ENCODE data around the gene MRPS23. TPM values are rescaled to one million over a fixed set of nuclear protein-coding genes. Genes with fewer than 3 reads are reported as not detected.
A peak's percentile ranks its signal among the peaks of the same experiment; 100 is the strongest.

The MRPS23 gene
- polyA plus RNA-seq, 2 of the 4 experiments (the other 2 are of a cell fraction), result 110 to 153 TPM

DNA sequence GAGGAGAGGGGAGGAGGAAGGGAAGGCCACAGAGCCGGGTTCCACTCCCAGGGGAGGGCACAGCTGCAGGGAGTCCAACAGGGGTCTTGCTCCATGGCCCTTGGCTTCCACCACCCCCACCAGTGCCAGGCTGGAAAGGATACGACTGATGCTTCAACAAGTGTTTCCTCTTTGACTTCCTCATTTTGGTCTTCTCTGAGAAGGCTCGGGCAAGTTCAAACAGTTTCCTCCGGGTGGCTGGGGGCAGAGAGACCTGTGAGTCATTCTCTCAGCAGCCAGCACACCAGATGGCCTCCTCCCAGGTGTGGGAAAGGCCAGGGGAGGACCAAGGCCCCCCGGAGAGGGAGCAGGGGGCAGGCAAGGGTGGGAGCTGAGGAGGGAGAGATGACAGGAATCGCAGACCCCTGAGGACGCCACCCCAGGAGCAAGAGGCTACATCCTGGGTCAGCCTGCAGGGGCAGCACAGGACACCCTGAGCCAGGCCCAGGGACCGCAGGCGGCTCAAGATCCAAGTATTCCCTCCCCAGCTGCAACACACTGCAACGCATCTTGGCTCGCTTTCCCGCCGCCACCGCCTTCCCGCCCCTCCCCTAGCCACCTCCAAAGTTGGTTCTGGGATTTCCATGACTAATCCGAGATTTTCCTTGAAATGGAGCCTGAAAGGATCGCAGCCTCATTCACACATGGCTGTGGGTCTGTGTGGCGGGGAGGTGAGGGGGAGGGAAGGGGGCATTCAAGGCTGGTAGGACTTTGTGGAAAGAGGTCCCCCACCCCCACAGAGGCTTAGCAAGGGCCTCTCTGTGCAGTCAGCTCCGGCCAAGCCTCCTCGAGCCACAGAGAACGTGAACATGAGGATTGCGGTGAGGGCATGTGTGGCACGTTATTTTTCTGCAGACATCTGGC lies 18.4 kb upstream of the MRPS23 start (continued):
- TF ChIP-seq, protein P1, sequence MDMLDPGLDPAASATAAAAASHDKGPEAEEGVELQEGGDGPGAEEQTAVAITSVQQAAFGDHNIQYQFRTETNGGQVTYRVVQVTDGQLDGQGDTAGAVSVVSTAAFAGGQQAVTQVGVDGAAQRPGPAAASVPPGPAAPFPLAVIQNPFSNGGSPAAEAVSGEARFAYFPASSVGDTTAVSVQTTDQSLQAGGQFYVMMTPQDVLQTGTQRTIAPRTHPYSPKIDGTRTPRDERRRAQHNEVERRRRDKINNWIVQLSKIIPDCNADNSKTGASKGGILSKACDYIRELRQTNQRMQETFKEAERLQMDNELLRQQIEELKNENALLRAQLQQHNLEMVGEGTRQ (IDR thresholded peaks at IDR 0.05), result no peak
- TF ChIP-seq FOXS1 (CRISPR knock-in tag; IDR thresholded peaks at IDR 0.05), result no peak
- no peak for TF ChIP-seq BHLHE40 (IDR thresholded peaks at IDR 0.05; ENCODE audit: low read depth, low read length)
- TF ChIP-seq HOXA7 (CRISPR knock-in tag; IDR thresholded peaks at IDR 0.05), result no peak
- TF ChIP-seq ZSCAN20 (CRISPR knock-in tag; IDR thresholded peaks at IDR 0.05), result no peak
- TF ChIP-seq, protein P2, sequence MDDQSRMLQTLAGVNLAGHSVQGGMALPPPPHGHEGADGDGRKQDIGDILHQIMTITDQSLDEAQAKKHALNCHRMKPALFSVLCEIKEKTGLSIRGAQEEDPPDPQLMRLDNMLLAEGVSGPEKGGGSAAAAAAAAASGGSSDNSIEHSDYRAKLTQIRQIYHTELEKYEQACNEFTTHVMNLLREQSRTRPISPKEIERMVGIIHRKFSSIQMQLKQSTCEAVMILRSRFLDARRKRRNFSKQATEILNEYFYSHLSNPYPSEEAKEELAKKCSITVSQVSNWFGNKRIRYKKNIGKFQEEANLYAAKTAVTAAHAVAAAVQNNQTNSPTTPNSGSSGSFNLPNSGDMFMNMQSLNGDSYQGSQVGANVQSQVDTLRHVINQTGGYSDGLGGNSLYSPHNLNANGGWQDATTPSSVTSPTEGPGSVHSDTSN (IDR thresholded peaks at IDR 0.05), result peak; percentile 68
- TF ChIP-seq JUN (IDR thresholded peaks at IDR 0.05), result peak; percentile 94 to 96
- TF ChIP-seq JUNB (IDR thresholded peaks at IDR 0.05), result peak; percentile 89

DNA sequence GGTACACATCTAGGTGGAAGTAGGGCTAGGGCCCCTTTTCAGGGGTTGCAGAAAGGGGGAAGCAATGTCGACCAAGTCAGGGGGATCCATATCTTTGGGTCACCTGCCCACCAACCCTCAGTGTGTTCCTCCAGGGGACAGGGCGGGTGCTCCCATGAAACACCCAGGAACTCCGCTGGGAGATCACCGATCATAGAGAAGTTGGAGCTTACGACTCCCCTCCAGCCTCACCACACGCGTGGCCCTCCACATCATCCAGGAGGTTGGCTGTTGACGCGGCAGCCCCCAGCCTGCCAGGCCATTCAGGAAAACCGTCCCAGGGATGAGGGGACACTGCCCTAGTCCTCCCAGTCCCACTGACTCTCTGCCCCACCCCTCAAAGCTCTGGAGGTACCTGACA lies 17.3 kb upstream of the MRPS23 start:
- peak overlapping the region; percentile 92 to 95 for H3K27ac ChIP-seq
- no peak for TF ChIP-seq ZC3H11A (IDR thresholded peaks at IDR 0.05)
- TF ChIP-seq POLR2A (IDR thresholded peaks at IDR 0.05; ENCODE audit: low read length), result no peak
- TF ChIP-seq CHD4 (IDR thresholded peaks at IDR 0.05; ENCODE audit: borderline replicate concordance), result no peak
- no peak for TF ChIP-seq CBX8 (IDR thresholded peaks at IDR 0.05)
- TF ChIP-seq EP300 (IDR thresholded peaks at IDR 0.05), result no peak
- no peak for TF ChIP-seq PHF8 (IDR thresholded peaks at IDR 0.05; ENCODE audit: borderline replicate concordance, low read depth)
- TF ChIP-seq JUNB (IDR thresholded peaks at IDR 0.05), result no peak
- TF ChIP-seq HDAC2 (IDR thresholded peaks at IDR 0.05), result no peak
- TF ChIP-seq NR3C1 (IDR thresholded peaks at IDR 0.05), result no peak
- TF ChIP-seq RCOR1 (IDR thresholded peaks at IDR 0.05; ENCODE audit: low read depth, low read length), result no peak
- no peak for TF ChIP-seq ZSCAN20 (CRISPR knock-in tag; IDR thresholded peaks at IDR 0.05)
- TF ChIP-seq SMC3 (IDR thresholded peaks at IDR 0.05), result no peak
- no peak for TF ChIP-seq NPAS2 (CRISPR knock-in tag; IDR thresholded peaks at IDR 0.05; ENCODE audit: borderline replicate concordance)
- TF ChIP-seq, protein P3, sequence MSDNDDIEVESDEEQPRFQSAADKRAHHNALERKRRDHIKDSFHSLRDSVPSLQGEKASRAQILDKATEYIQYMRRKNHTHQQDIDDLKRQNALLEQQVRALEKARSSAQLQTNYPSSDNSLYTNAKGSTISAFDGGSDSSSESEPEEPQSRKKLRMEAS (IDR thresholded peaks at IDR 0.05), result no peak
- TF ChIP-seq, protein P4, sequence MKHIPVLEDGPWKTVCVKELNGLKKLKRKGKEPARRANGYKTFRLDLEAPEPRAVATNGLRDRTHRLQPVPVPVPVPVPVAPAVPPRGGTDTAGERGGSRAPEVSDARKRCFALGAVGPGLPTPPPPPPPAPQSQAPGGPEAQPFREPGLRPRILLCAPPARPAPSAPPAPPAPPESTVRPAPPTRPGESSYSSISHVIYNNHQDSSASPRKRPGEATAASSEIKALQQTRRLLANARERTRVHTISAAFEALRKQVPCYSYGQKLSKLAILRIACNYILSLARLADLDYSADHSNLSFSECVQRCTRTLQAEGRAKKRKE (CRISPR knock-in tag; IDR thresholded peaks at IDR 0.05; ENCODE audit: low read depth), result no peak
- TF ChIP-seq EHMT2 (IDR thresholded peaks at IDR 0.05; ENCODE audit: low read depth), result no peak
- TF ChIP-seq, protein P5, sequence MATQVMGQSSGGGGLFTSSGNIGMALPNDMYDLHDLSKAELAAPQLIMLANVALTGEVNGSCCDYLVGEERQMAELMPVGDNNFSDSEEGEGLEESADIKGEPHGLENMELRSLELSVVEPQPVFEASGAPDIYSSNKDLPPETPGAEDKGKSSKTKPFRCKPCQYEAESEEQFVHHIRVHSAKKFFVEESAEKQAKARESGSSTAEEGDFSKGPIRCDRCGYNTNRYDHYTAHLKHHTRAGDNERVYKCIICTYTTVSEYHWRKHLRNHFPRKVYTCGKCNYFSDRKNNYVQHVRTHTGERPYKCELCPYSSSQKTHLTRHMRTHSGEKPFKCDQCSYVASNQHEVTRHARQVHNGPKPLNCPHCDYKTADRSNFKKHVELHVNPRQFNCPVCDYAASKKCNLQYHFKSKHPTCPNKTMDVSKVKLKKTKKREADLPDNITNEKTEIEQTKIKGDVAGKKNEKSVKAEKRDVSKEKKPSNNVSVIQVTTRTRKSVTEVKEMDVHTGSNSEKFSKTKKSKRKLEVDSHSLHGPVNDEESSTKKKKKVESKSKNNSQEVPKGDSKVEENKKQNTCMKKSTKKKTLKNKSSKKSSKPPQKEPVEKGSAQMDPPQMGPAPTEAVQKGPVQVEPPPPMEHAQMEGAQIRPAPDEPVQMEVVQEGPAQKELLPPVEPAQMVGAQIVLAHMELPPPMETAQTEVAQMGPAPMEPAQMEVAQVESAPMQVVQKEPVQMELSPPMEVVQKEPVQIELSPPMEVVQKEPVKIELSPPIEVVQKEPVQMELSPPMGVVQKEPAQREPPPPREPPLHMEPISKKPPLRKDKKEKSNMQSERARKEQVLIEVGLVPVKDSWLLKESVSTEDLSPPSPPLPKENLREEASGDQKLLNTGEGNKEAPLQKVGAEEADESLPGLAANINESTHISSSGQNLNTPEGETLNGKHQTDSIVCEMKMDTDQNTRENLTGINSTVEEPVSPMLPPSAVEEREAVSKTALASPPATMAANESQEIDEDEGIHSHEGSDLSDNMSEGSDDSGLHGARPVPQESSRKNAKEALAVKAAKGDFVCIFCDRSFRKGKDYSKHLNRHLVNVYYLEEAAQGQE (IDR thresholded peaks at IDR 0.05), result no peak
- TF ChIP-seq, protein P1 (IDR thresholded peaks at IDR 0.05), result no peak
- DNase-seq (ENCODE audit: low read depth in 1 of 2, low spot score in 1 of 2) (no peak), ATAC-seq (no peak), FAIRE-seq (no peak)
- peak overlapping the region; percentile 66 for H3K4me2 ChIP-seq
- POLR2A ChIA-PET, result interaction anchor here (1.2 to 2.8 kb wide), 7 partner anchors 11 to 140 kb away, joined by 3 to 15 read pairs (median 4); partner anchors contain the start of genes CUEDC1, MRPS23 and SRSF1
- 96% methylated on average over 10 of the region's 10 CpGs for WGBS (ENCODE audit: missing lambda C conversion rate)
- CTCF ChIA-PET, result interaction anchor here (0.6 to 48.7 kb wide), 13 partner anchors 7 to 1178 kb away, joined by 3 to 1377 read pairs (median 13); partner anchors contain the start of genes CUEDC1, MRPS23, SRSF1 and VEZF1
- no peak overlapping the region for H3K4me3 ChIP-seq
- H3K9me3 ChIP-seq, result no peaks in the 10 kb centered on the region
- peaks cover 71% of the 10 kb centered on the region for H3K4me1 ChIP-seq

Measured in A549 (cell line).